ENCODE data around the gene PMCH.

PMCH gene

GRCh38 chr12:102232036-102232435, 34.4 kb upstream of the PMCH start:
- DNase-seq: no peak
- no peak overlapping the region for H2AFZ ChIP-seq (ENCODE audit: low read length)
- H3K27ac ChIP-seq (ENCODE audit: low read length): no peak overlapping the region
- no peaks in the 10 kb centered on the region for H3K4me1 ChIP-seq (ENCODE audit: low read length)
- H4K20me1 ChIP-seq (ENCODE audit: insufficient read depth, low read length): no peaks in the 10 kb centered on the region
- H3K27me3 ChIP-seq (replicated peaks; ENCODE audit: insufficient read depth, low read length): no peaks in the 10 kb centered on the region
- no peaks in the 10 kb centered on the region for H3K9me2 ChIP-seq (replicated peaks; ENCODE audit: insufficient read depth, low read length)
- TF ChIP-seq CTCF (IDR thresholded peaks at IDR 0.05; ENCODE audit: low read length): no peak
- no peak for TF ChIP-seq EZH2phosphoT487 (IDR thresholded peaks at IDR 0.05; ENCODE audit: low read length)
- no peak for TF ChIP-seq EZH2 (optimal IDR thresholded peaks at IDR 0.05; ENCODE audit: low read depth, low read length)
- no peaks in the 10 kb centered on the region for H3K36me3 ChIP-seq (replicated peaks; ENCODE audit: insufficient read depth, low read length)
- no peak overlapping the region for H3K4me2 ChIP-seq (ENCODE audit: low read depth, low read length)
- H3K79me2 ChIP-seq (ENCODE audit: low read length): no peaks in the 10 kb centered on the region
- no peaks in the 10 kb centered on the region for H3F3A ChIP-seq (ENCODE audit: insufficient read depth, low read length)
- no peak overlapping the region for H3K4me3 ChIP-seq (ENCODE audit: low read length)
- no peak overlapping the region for H3K9ac ChIP-seq (ENCODE audit: low read length)
- H3K9me3 ChIP-seq (replicated peaks; ENCODE audit: insufficient read depth, low read length): no peaks in the 10 kb centered on the region

GRCh38 chr12:102227954-102228353, 30.3 kb upstream of the PMCH start:
- Histone ChIP-seq H2AFZ (ENCODE audit: low read length) (no peak overlapping the region), H3K9ac (ENCODE audit: low read length) (no peak overlapping the region), H3K9me3 (replicated peaks; ENCODE audit: insufficient read depth, low read length) (no peaks in the 10 kb centered on the region), H3K4me1 (ENCODE audit: low read length) (no peaks in the 10 kb centered on the region), H3K27ac (ENCODE audit: low read length) (no peak overlapping the region), H3K9me2 (replicated peaks; ENCODE audit: insufficient read depth, low read length) (no peaks in the 10 kb centered on the region), H3K27me3 (replicated peaks; ENCODE audit: insufficient read depth, low read length) (no peaks in the 10 kb centered on the region), H4K20me1 (ENCODE audit: insufficient read depth, low read length) (no peaks in the 10 kb centered on the region), H3F3A (ENCODE audit: insufficient read depth, low read length) (no peaks in the 10 kb centered on the region), H3K4me3 (ENCODE audit: low read length) (no peak overlapping the region), H3K4me2 (ENCODE audit: low read depth, low read length) (no peak overlapping the region), H3K36me3 (replicated peaks; ENCODE audit: insufficient read depth, low read length) (no peaks in the 10 kb centered on the region), H3K79me2 (ENCODE audit: low read length) (no peaks in the 10 kb centered on the region)
- TF ChIP-seq EZH2 (optimal IDR thresholded peaks at IDR 0.05; ENCODE audit: low read depth, low read length): no peak
- no peak for TF ChIP-seq EZH2phosphoT487 (IDR thresholded peaks at IDR 0.05; ENCODE audit: low read length)
- no peak for TF ChIP-seq CTCF (IDR thresholded peaks at IDR 0.05; ENCODE audit: low read length)
- no peak for DNase-seq

GRCh38 chr12:102220736-102221135, 23.1 kb upstream of the PMCH start:
- H3K4me2 ChIP-seq (ENCODE audit: low read depth, low read length): no peak overlapping the region
- H3K79me2 ChIP-seq (ENCODE audit: low read length): no peaks in the 10 kb centered on the region
- no peak overlapping the region for H3K9ac ChIP-seq (ENCODE audit: low read length)
- H3K4me3 ChIP-seq (ENCODE audit: low read length): no peak overlapping the region
- H3F3A ChIP-seq (ENCODE audit: insufficient read depth, low read length): no peaks in the 10 kb centered on the region
- H3K27me3 ChIP-seq (replicated peaks; ENCODE audit: insufficient read depth, low read length): no peaks in the 10 kb centered on the region
- H4K20me1 ChIP-seq (ENCODE audit: insufficient read depth, low read length): no peaks in the 10 kb centered on the region
- H3K27ac ChIP-seq (ENCODE audit: low read length): no peak overlapping the region
- H3K4me1 ChIP-seq (ENCODE audit: low read length): no peaks in the 10 kb centered on the region
- H2AFZ ChIP-seq (ENCODE audit: low read length): no peak overlapping the region
- DNase-seq: no peak
- H3K9me2 ChIP-seq (replicated peaks; ENCODE audit: insufficient read depth, low read length): no peaks in the 10 kb centered on the region
- TF ChIP-seq EZH2phosphoT487 (IDR thresholded peaks at IDR 0.05; ENCODE audit: low read length) (no peak), EZH2 (optimal IDR thresholded peaks at IDR 0.05; ENCODE audit: low read depth, low read length) (no peak), CTCF (IDR thresholded peaks at IDR 0.05; ENCODE audit: low read length) (no peak)
- no peaks in the 10 kb centered on the region for H3K36me3 ChIP-seq (replicated peaks; ENCODE audit: insufficient read depth, low read length)
- no peaks in the 10 kb centered on the region for H3K9me3 ChIP-seq (replicated peaks; ENCODE audit: insufficient read depth, low read length)

Measured in MM.1S (cell line).